Islet precursor cell (in vitro differentiated cells): ENCODE results near the gene API5.

Experiments
- DNase-seq: peaks from one replicate; pipeline ENCODE4 v3.0.0-alpha.2; 2018

API5 gene

DNA sequence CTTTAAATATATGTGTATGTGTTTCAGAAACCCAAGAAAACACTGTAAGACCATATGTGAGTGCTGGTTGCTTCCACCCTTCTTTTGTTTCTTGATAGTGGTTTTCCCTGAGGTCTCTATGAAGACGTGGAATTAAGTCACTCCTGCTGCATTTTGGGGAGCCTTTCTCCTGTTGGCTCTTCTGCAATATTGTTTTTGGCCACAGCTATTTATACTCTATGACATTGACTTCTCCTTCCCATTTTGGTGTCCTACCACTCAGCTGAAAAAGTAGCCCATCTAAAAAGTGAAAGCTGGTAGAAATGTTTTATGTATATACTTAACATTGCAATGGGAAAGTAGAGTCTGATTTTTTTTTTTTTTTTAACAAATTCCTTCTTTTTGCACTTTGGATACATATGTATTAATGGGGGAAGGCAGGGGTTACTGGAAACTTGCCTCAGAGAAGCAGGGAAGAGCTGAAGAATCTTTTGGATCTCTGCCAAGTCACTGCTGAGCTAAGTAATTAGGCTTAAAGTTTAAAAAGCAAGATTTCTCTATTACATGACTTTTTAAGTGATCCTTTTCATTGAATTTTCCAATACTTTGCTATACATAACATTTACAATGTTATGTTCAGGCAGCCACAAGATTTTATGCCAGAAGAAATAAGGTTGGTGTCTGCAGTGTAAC is 48.7 kb downstream of the API5 start:
- DNase-seq, result no peak

DNA sequence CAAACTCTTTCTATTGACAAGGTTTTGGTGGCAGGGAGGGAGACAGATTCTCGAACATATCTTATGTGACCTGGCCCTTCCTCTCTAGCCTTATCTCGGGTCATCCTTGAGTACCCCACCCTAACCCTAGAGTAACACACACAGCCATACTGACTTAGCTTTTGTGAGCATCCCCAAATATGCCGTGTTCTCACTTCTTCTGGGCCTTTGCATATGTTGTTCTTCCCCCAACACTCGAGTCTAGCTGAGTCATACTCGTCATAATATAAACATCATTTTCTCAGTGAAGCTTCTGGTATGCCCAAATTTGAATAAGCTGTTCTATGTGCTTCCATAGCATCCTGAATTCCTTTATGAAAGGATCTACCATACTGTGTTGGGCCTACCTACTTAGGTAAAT is 54.9 kb downstream of the API5 start:
- no peak for DNase-seq

DNA sequence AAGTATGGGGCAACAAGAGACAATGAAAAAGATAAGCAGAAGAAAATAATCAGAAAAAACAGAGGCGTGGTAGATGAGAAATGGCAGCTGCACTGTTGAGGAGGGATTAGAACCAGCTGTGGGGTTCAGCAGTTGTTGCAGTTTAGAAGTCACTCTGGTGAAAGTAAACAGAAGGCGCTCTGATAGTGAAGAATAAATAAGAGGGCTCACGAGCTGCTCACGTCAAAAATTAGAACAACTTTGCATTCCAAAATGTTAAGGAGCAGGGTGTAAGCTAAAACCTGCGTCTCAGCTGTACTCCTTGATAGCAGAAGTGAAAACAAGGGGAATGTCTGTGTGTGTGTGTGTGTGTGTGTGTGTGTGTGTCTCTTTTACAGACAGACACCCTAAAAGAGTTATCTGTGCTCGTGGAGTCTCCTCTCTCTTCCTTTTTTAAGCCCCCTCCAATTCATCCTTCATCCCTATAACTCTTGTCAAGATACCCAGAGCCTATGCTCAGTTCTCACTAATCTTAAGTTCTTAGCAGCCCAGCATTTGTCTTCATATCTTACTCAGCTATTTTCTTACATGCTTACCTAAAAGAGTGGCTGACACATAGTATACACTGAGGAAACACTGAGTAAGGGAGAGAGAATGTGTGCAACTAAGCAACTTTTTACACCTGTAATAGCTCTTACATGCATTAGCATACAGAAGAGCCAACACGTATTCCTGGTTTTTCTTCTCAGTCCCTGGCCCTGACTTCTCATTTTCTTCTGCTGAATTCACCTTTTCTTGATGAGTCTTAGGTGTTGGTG is 55.8 kb downstream of the API5 start:
- DNase-seq, result no peak

DNA sequence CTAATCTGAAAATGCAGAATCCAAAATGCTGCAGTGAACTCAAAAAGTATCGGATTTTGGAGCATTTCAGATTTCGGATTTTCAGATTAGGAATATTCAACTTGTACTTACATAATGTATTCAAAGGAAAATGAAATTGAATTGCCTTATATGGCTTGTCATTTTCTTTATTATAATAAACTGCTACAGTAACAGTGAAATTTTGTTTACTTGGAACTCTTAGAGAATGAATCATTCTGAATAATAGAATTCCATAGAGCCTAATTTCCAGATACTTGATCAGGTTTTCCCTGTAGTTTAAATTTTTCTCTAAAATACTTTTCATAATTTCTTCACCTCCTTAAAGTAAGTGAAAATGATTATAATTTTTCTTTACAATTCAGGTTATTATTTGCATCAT is 64.3 kb downstream of the API5 start:
- no peak for DNase-seq

DNA sequence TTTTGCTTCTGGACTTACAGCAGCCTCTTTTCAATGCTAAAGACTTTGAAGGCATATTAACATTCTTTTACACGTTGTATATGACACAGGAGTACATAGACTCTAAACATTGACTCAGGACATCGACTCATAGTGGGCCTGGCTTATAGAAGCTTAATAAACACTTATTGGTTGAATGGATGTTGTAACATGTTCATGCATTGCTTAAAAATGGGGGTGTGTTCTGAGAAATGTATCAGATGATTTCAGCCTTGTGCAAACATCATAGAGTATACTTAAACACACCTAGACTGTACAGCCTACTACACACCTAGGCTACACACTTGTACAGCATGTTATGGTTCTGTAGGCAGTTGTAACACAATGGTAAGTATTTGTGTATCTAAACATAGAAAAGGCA is 64.8 kb downstream of the API5 start:
- DNase-seq, result no peak

DNA sequence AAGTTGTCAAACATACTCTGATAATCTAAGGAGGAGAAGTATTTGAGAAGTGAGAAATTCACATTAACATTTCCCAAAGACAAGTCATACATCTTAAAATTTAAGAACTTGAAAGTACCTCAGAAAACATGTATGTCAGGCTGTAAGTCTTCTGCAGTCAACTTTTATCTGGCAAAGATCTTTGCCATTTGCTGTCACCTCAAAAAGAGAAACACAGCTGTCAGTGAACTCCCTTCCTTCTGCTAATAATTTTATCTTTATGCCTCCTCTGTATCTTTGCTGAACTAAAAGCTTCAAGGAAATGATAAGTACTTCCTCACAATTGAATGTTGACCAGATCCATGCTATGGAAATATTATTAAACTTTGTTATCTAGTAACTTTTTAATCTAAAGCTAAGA is 65.6 kb downstream of the API5 start:
- DNase-seq, result no peak

DNA sequence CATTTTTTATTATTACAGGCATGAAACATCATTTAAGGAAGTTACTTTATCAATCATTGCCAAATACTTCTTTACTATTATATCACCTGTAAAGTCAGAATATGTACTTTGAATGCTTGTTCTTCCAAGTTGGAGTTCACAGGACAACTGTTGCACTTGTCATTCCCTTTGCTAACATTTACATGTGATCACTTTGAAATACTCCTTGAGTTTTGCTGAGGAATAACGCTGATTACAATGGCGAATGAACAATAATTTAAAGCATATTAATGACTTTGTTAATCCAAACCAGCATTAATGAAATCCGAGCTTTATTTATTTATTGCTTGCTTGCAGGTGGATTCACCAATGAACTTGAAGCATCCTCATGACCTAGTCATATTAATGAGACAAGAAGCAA is 67.1 kb downstream of the API5 start:
- DNase-seq, result no peak

DNA sequence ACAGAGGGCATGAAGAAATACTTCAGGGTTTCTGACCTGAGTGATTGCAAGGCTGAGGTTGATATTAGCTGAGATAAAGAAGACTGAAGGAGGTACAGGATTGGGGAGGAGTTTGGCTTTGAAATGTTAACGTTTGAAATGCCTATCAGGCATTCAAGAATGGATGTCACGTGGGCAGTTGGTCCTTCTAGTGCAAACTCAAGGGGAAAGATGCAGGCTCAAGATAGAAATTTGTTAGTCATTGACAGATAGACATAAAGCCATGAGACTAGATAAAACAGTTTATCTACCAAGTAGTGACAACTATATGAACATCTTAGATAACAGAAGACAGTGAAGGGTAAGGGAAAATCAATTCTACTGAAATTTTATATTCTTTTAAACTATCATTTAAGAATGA is 70.0 kb downstream of the API5 start:
- DNase-seq, result no peak

DNA sequence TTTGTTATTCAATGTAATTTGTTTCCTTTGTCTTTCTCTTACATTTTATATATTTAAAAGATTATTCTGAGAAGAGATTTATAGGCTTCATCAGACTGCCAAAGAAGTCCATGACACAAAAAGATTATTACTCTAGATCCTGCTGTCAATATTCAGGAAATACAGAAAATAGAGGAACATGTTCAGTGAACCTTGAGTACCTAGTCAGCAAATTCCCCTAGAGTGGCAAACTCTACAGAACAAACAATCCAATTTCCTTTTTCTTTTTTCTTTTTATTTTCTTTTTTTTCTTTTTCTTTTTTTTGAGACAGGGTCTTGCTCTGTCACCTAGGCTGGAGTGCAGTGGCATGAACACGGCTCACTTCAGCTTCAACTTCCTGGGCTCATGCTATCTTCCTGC is 70.8 kb downstream of the API5 start:
- DNase-seq, result no peak

DNA sequence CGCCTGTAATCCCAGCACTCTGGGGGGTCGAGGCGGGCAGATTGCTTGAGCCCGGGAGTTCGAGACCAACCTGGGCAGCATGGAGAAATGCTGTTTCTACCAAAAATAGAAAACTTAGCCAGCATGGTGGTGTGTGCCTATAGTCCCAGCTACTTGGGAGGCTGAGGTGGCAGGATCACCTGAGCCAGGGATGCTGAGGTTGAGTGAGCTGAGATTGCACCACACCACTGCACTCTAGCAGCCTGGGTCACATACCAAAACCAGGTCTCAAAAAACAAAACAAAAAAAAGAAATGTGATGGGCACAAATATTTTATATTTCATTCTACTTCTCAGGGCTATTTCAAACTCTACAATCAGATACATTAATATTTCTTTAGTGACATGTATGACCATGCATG is 72.6 kb downstream of the API5 start:
- no peak for DNase-seq

DNA sequence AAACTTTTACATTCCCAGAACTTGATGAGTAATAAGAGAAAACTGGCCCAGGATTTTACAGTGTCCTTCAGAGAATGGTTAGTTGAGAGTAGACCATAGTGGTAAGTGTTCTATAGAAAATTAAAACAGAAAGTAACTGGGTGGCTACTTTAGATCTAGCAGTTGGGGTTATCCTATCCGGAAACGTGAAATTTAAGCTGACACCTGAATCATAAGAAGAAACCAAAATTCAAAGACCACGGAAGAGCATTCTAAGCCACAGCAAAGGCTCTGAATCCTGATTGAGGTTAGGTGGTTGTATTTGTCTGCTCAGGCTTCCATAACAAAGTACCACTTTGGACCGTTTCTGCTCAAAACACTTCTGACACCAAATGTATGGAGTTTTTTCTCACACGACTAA is 80.9 kb downstream of the API5 start:
- no peak for DNase-seq

DNA sequence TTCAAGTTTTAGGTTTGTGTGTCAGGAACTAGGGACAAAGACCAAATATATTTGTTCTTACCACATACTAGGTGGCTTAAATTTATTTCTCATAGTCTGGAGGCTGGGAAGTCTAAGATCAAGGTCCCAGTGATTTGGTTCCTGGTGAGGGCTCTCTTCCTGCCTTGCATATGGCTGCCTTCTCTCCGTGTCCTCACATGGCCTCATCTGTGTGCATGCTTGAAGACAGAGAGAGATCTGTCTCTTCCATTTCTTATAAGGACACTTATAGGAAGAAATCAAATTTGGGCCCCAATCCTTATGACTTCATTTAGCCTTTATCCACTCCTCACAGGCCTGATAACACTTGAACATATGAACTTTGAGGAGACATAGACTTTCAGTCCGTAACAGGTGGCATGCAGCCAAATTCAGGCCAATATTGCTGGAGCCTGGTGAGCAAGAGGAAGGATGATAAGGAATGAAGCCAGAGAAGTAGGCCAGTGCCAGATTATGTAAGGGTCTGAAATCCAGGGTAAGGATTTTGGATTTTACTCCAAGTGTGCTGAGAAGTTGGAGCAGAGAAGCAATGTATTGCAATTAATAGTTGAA is 82.1 kb downstream of the API5 start:
- no peak for DNase-seq
